Measurements from ENCODE around the gene IL36G. TPM values are rescaled to one million over a fixed set of nuclear protein-coding genes. Genes with fewer than 3 reads are reported as not detected.

The IL36G gene
- total RNA-seq, 1 donor from 2014 or later = not detected

DNA sequence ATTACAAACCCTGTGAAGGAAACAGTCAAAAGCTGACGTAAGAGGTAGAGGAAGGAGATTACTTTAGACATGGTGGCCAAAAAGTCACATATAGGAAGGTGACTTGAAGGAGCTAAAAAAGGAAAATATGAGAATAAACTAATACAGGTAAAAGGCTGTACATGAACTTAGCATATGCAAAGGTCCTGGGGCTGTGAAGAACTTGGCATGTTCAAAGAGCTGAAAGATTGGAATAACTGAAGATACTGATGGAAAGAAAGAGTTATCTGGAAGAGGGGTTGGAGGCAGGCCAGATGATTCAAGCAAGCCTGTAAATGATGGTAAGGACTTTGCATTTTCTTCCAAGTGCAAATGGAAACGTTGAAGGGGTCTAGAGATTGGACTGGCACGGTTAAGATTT is 40.7 kb downstream of the IL36G start:
- no peak for DNase-seq (ENCODE audit: low spot score)

GRCh38 chr2:113021312-113021711 is 43.5 kb downstream of the IL36G start:
- no peak for DNase-seq (ENCODE audit: low spot score)

DNA sequence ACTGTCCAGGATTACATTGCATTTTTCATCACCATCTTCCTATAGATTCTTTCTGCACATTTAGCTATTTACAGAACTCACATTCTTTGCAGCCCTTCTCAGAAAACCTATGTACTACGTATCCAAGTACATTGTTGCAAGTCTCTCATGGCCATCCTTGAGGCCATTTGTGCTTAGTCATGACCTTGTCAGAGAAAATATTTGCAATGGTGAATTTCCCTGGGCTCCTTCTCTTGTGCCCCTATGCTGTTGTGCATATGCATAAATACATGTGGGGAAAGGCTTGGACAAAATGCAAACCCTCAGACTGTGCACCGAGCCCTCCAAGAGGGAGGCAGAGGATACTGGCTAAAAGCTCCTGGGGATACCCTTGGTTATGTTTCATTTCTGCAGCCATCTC is 47.0 kb downstream of the IL36G start:
- DNase-seq (ENCODE audit: low spot score) = no peak

DNA sequence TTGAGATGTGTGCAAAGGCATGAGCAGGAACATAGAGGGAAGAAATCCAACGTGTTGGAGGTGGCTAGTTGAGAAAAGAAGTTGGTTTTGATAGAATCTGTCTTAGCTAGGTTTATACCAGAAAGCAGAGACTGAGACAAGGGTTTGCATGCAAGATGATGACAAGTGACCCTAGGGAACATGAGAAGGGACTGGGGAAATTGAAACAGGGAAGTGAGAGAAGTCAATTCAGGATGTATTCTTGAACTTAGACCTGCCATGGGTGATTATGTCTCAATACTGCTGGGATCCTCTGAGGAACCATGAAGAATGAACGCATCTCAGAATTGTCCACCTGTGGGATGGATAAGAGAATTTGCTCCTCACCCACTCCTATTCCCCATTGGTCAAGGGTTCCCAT is 47.9 kb downstream of the IL36G start:
- DNase-seq (ENCODE audit: low spot score) = no peak

- no peak for DNase-seq (ENCODE audit: low spot score)
These were observed 49.9 kb downstream of the IL36G start for GRCh38 chr2:113027691-113028090.

- DNase-seq (ENCODE audit: low spot score) = no peak
These were observed 50.3 kb downstream of the IL36G start for GRCh38 chr2:113028112-113028511.

DNA sequence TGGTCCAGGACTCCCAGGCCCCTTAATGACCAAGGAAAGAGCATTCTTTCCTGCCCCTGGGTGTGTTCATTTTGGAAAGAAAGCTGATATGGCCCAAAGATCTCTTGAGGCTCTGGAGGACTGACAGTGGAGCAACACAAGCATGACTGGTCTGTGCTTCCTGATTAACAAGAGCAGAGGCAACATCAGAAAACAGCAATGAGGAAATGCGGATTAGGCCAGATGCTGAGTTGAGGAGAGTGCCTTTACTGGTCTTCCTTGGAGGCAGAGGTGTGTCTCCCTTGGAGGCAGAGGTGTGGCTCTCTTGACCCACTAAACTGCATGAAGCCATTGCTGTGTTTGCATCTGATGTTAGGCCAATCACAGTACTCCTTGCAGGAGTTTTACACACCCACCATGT is 54.9 kb downstream of the IL36G start:
- DNase-seq (ENCODE audit: low spot score) = no peak

DNA sequence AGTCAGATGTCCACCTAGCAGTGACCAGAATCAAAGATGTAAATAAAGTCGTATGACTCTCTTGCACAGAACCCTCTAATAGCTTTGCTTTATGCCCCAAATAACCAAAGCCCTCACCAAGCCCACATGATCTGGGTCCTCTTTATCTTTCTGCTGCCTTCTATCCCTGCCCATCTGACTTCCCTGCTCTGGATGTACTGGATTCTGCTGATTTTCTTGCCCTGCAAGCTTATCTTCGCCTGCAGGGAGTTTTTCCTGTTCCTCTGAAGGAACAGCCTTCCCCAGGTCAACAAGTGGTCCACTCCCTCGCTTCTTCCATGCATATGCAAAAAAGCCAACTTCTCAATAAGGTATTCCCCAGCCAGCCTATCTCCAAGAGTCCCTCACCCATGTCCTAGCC is 56.2 kb downstream of the IL36G start:
- no peak for DNase-seq (ENCODE audit: low spot score)

Other genes starting within 250 kb of the IL36G start
- 1.2 TPM for gene CKAP2L, start 213.4 kb upstream of the IL36G start, total RNA-seq
- gene IL1A, start 193.5 kb upstream of the IL36G start, total RNA-seq = 5.9 TPM
- 3.5 TPM for gene IL1B, start 141.2 kb upstream of the IL36G start, total RNA-seq
- gene IL37, start 66.8 kb upstream of the IL36G start, total RNA-seq = not detected
- gene IL36A, start 27.5 kb downstream of the IL36G start, total RNA-seq = not detected
- not detected for gene IL36B, start 74.9 kb downstream of the IL36G start, total RNA-seq
- not detected for gene IL36RN, start 81.2 kb downstream of the IL36G start, total RNA-seq
- gene IL1F10, start 90.0 kb downstream of the IL36G start, total RNA-seq = not detected
- 80.2 TPM for gene IL1RN, start 149.6 kb downstream of the IL36G start, total RNA-seq
- gene PSD4, start 196.0 kb downstream of the IL36G start, total RNA-seq = 55.1 TPM

Measured in ureter (tissue), 1 donor.